Lung (tissue), 12 donors: ENCODE measurements around the gene ADAMTS17. TPM values are rescaled to one million over a fixed set of nuclear protein-coding genes. Genes with fewer than 3 reads are reported as not detected.

Experiments used
- ATAC-seq: fragments of 200-7000 bp; cut with Tn5 transposase; one replicate; pipeline ENCODE4 v1.9.1; 2020; ENCODE audit warnings: moderate number of reproducible peaks; ENCODE audit not compliant: insufficient read depth, low FRiP score
- DNase-seq, 3 donors: peaks; one replicate each; pipeline ENCODE4 v3.0.0-alpha.2; 2013 to 2017
- H3K27ac ChIP-seq, 2 donors: one replicate each; pipeline ENCODE4 v1.5.1; 2013; ENCODE audit warnings: mild to moderate bottlenecking in 2 of 2, moderate library complexity in 2 of 2, control low read depth in 1 of 2, inconsistent platforms in 1 of 2, low read depth in 1 of 2, low read length in 1 of 2
- H3K27me3 ChIP-seq, 3 donors: one replicate each; pipeline ENCODE4 v1.5.1; 2013; ENCODE audit warnings: low read length in 2 of 3; ENCODE audit not compliant: control insufficient read depth in 3 of 3, insufficient read depth in 3 of 3
- H3K36me3 ChIP-seq, 4 donors: one replicate each; pipeline ENCODE4 v1.5.1; 2013; ENCODE audit warnings: low read length in 4 of 4, mild to moderate bottlenecking in 1 of 4, moderate library complexity in 1 of 4; ENCODE audit not compliant: control insufficient read depth in 4 of 4, insufficient read depth in 4 of 4
- H3K4me1 ChIP-seq, 5 donors: one replicate each; pipeline ENCODE4 v1.5.1; 2013; ENCODE audit warnings: low read length in 5 of 5, mild to moderate bottlenecking in 2 of 5, moderate library complexity in 1 of 5; ENCODE audit not compliant: control insufficient read depth in 5 of 5, insufficient read depth in 5 of 5
- H3K4me3 ChIP-seq: one replicate; pipeline ENCODE4 v1.5.1; 2013; ENCODE audit warnings: mild to moderate bottlenecking, control low read depth, moderate library complexity
- H3K9ac ChIP-seq, 2 donors: one replicate each; pipeline ENCODE4 v1.5.1; 2013; ENCODE audit warnings: low read length in 2 of 2, control low read depth in 1 of 2; ENCODE audit not compliant: insufficient read depth in 1 of 2
- H3K9me3 ChIP-seq, 4 donors: one replicate each; pipeline ENCODE4 v1.5.1; 2013; ENCODE audit warnings: low read length in 3 of 4, mild to moderate bottlenecking in 1 of 4, moderate library complexity in 1 of 4; ENCODE audit not compliant: control insufficient read depth in 4 of 4, insufficient read depth in 3 of 4
- CTCF ChIP-seq: IDR thresholded peaks from 2 replicates; pipeline ENCODE4 v1.5.1; 2012; ENCODE audit warnings: mild to moderate bottlenecking; ENCODE audit errors: control extremely low read depth, extremely low read depth
- WGBS, 2 donors: extraction: QIAGEN DNeasy Blood & Tissue Kit; methylation state at CpG; one replicate each; pipeline ENCODE4 v1.1.7; 2013; 5-methylcytosine and 5-hydroxymethylcytosine counted together
- polyA plus RNA-seq, 2 donors: library from polyadenylated mRNA; stranded (reverse); fragments of 200-250 nt; gene quantifications; one replicate each; pipeline ENCODE4 v1.2.1, GENCODE V29; 2013
- total RNA-seq, 2 donors: library from RNA; depleted of rRNA in 1 of 2; stranded (reverse); fragments of >200 nt in 1 of 2; gene quantifications; one replicate each; pipeline ENCODE4 v1.2.1, GENCODE V29; 2014 to 2021
- donor health status: control.
- donor health status: control.
- donor health status: Bipolar disorder and iron deficiency.
- donor health status: healthy.
- donor health status: DM: yes; HTN: yes; CAD: no.

ADAMTS17 gene
- total and polyA plus RNA-seq, 4 donors = 0.47 to 6.6 (median 2.2) TPM

- Histone ChIP-seq H3K4me3 (no peak overlapping the region), H3K27me3 (no peaks in the 10 kb centered on the region), H3K9ac (no peak overlapping the region), H3K4me1 (peaks cover 0 to 4% (median 0%) of the 10 kb centered on the region in 5 donors), H3K27ac (no peak overlapping the region), H3K9me3 (peaks cover 0 to 6% (median 0%) of the 10 kb centered on the region in 4 donors), H3K36me3 (no peaks in the 10 kb centered on the region)
- ATAC-seq (no peak), DNase-seq (no peak)
- WGBS, 2 donors = 85% methylated on average over 13 of the region's 13 CpGs
- no peak for TF ChIP-seq CTCF
These were observed 246.1 kb downstream of the ADAMTS17 start for GRCh38 chr15:100095541-100096247.

GRCh38 chr15:100094127-100094510 is 247.7 kb downstream of the ADAMTS17 start:
- ATAC-seq (no peak), DNase-seq (no peak)
- WGBS, 2 donors = 86 to 91% methylated on average over 3 of the region's 3 CpGs
- Histone ChIP-seq H3K27me3 (no peaks in the 10 kb centered on the region), H3K36me3 (no peaks in the 10 kb centered on the region), H3K9me3 (peaks cover 0 to 2% (median 0%) of the 10 kb centered on the region in 4 donors), H3K9ac (no peak overlapping the region), H3K27ac (no peak overlapping the region), H3K4me1 (peaks cover 0 to 4% (median 0%) of the 10 kb centered on the region in 5 donors), H3K4me3 (no peak overlapping the region)
- TF ChIP-seq CTCF = no peak

- H3K4me1 ChIP-seq = peaks cover 0 to 4% (median 0%) of the 10 kb centered on the region in 5 donors
- peaks cover 0 to 2% (median 0%) of the 10 kb centered on the region in 4 donors for H3K9me3 ChIP-seq
- H3K36me3 ChIP-seq = no peaks in the 10 kb centered on the region
- no peak for TF ChIP-seq CTCF
- H3K9ac ChIP-seq = no peak overlapping the region
- WGBS, 2 donors = 73% methylated on average over 13 of the region's 13 CpGs
- H3K4me3 ChIP-seq = no peak overlapping the region
- no peak overlapping the region for H3K27ac ChIP-seq
- DNase-seq (no peak), ATAC-seq (no peak)
- H3K27me3 ChIP-seq = no peaks in the 10 kb centered on the region
These were observed 248.3 kb downstream of the ADAMTS17 start for GRCh38 chr15:100093211-100094126.
